CD14-positive monocyte (primary cell): ENCODE data around the gene BLOC1S3. TPM values are rescaled to one million over a fixed set of nuclear protein-coding genes. Genes with fewer than 3 reads are reported as not detected.

Experiments used
- DNase-seq, 3 donors: peaks; one replicate each; pipeline ENCODE4 v3.0.0-alpha.2; 2011 to 2022
- H2AFZ ChIP-seq: 2 replicates; pipeline ENCODE4 v1.6.0; 2012; ENCODE audit warnings: mild to moderate bottlenecking, low read depth, low read length, inconsistent platforms; ENCODE audit not compliant: insufficient read depth, poor library complexity, severe bottlenecking
- H3K27ac ChIP-seq, 2 donors: 1 replicate in 1 of 2; 2 replicates in 1 of 2; pipeline ENCODE4 v1.5.1; 2012 to 2013; ENCODE audit warnings: low read length in 2 of 2, control low read depth in 1 of 2, inconsistent platforms in 1 of 2, low read depth in 1 of 2, mild to moderate bottlenecking in 1 of 2
- H3K27me3 ChIP-seq, 2 donors: one replicate each; pipeline versions ENCODE4 v1.6.0 to v1.6.1; 2011 to 2013; ENCODE audit warnings: low read length in 2 of 2; ENCODE audit not compliant: control insufficient read depth in 2 of 2, insufficient read depth in 2 of 2
- H3K36me3 ChIP-seq, 2 donors: replicated peaks in 1 of 2; 1 replicate in 1 of 2; 2 replicates in 1 of 2; pipeline versions ENCODE4 v1.5.1 to v1.6.1; 2012 to 2013; ENCODE audit warnings: low read length in 2 of 2, control low read depth in 1 of 2, inconsistent platforms in 1 of 2, mild to moderate bottlenecking in 1 of 2; ENCODE audit not compliant: insufficient read depth in 2 of 2, control insufficient read depth in 1 of 2
- H3K4me1 ChIP-seq, 2 donors: 1 replicate in 1 of 2; 2 replicates in 1 of 2; pipeline versions ENCODE4 v1.5.1 to v1.6.1; 2012 to 2013; ENCODE audit warnings: low read length in 2 of 2, control low read depth in 1 of 2, inconsistent platforms in 1 of 2, mild to moderate bottlenecking in 1 of 2, moderate library complexity in 1 of 2; ENCODE audit not compliant: insufficient read depth in 2 of 2, control insufficient read depth in 1 of 2
- H3K4me2 ChIP-seq: replicated peaks from 2 replicates; pipeline ENCODE3; 2012; ENCODE audit warnings: low read length, moderate library complexity, mild to moderate bottlenecking; ENCODE audit not compliant: poor library complexity, severe bottlenecking; ENCODE audit errors: extremely low read depth
- H3K4me3 ChIP-seq, 3 experiments: fragments of 200-600 bp in 1 of 3; sonication (generic) in 1 of 3; replicated peaks in 1 of 3; 1 replicate in 2 of 3; 2 replicates in 1 of 3; pipeline ENCODE4 v1.5.1; 2011 to 2013; ENCODE audit warnings: low read length in 3 of 3, mild to moderate bottlenecking in 3 of 3, control low read depth in 2 of 3, low read depth in 2 of 3, inconsistent platforms in 1 of 3, moderate library complexity in 1 of 3
- H3K79me2 ChIP-seq: 2 replicates; pipeline ENCODE4 v1.6.0; 2012; ENCODE audit warnings: mild to moderate bottlenecking, control low read depth, inconsistent platforms, low read length, moderate library complexity; ENCODE audit not compliant: insufficient read depth
- H3K9ac ChIP-seq: 2 replicates; pipeline ENCODE4 v1.6.0; 2017; ENCODE audit warnings: low read length, mild to moderate bottlenecking; ENCODE audit not compliant: insufficient read depth, poor library complexity, severe bottlenecking
- H3K9me3 ChIP-seq, 2 donors: replicated peaks in 1 of 2; 1 replicate in 1 of 2; 2 replicates in 1 of 2; pipeline versions ENCODE4 v1.5.1 to v1.6.1; 2012 to 2013; ENCODE audit warnings: low read length in 2 of 2, control low read depth in 1 of 2; ENCODE audit not compliant: control insufficient read depth in 1 of 2, insufficient read depth in 1 of 2
- H4K20me1 ChIP-seq: 2 replicates; pipeline ENCODE4 v1.6.0; 2012; ENCODE audit warnings: mild to moderate bottlenecking, low read length, control low read depth, moderate library complexity; ENCODE audit not compliant: insufficient read depth
- H3K27ac Mint-ChIP-seq, 7 donors: one replicate each; pipeline ENCODE4 v1.8.0; 2020; ENCODE audit warnings: mild to moderate bottlenecking in 7 of 7, mixed read lengths in 7 of 7, moderate library complexity in 6 of 7, inconsistent platforms in 2 of 7
- H3K27me3 Mint-ChIP-seq, 3 donors: one replicate each; pipeline ENCODE4 v1.8.0; 2021 to 2022; ENCODE audit warnings: low read depth in 3 of 3, mild to moderate bottlenecking in 3 of 3, mixed read lengths in 3 of 3, moderate library complexity in 3 of 3, inconsistent platforms in 1 of 3
- H3K36me3 Mint-ChIP-seq, 2 donors: one replicate each; pipeline ENCODE4 v1.8.0; 2020; ENCODE audit warnings: mixed read lengths in 2 of 2, inconsistent platforms in 1 of 2, mild to moderate bottlenecking in 1 of 2
- H3K4me1 Mint-ChIP-seq: one replicate; pipeline ENCODE4 v1.8.0; 2020; ENCODE audit warnings: mild to moderate bottlenecking, mixed read lengths
- H3K4me3 Mint-ChIP-seq, 2 donors: one replicate each; pipeline ENCODE4 v1.8.0; 2020; ENCODE audit warnings: mild to moderate bottlenecking in 2 of 2, mixed read lengths in 2 of 2, moderate library complexity in 1 of 2
- H3K9me3 Mint-ChIP-seq, 7 donors: one replicate each; pipeline ENCODE4 v1.8.0; 2020 to 2022; ENCODE audit warnings: mixed read lengths in 7 of 7, mild to moderate bottlenecking in 6 of 7, moderate library complexity in 6 of 7, inconsistent platforms in 2 of 7
- WGBS: methylation state at CpG from one replicate; pipeline ENCODE4 v1.1.5; 2013; ENCODE audit warnings: missing lambda C conversion rate; ENCODE audit not compliant: insufficient coverage; 5-methylcytosine and 5-hydroxymethylcytosine counted together
- intact Hi-C, 2 donors: fragments of 100-400 bp; cut with micrococcal nuclease; formaldehyde crosslinking; loops; one replicate each; pipeline versions ENCODE4 v1.15.0 to v1.15.1; 2023
- polyA plus RNA-seq, 3 donors: library from polyadenylated mRNA; depleted of rRNA in 1 of 3; unstranded in 2 of 3; stranded (reverse) in 1 of 3; fragments of 300-500 nt in 2 of 3; fragments of >200 nt in 1 of 3; fragmentation: Illumina TruSeq in 2 of 3; gene quantifications; 1 replicate in 2 of 3; 2 replicates in 1 of 3; pipeline ENCODE4 v1.2.3, GENCODE V29; 2012 to 2021
- TF ChIP-seq, protein P1 (sequence below): fragments of 200-600 bp; IDR thresholded peaks from one replicate; pipeline ENCODE4 v1.8.0; 2022; ENCODE audit warnings: antibody characterized with exemption, mild to moderate bottlenecking

The BLOC1S3 gene
- polyA plus RNA-seq, 3 donors: 2.9 to 6.7 (median 4.7) TPM

DNA sequence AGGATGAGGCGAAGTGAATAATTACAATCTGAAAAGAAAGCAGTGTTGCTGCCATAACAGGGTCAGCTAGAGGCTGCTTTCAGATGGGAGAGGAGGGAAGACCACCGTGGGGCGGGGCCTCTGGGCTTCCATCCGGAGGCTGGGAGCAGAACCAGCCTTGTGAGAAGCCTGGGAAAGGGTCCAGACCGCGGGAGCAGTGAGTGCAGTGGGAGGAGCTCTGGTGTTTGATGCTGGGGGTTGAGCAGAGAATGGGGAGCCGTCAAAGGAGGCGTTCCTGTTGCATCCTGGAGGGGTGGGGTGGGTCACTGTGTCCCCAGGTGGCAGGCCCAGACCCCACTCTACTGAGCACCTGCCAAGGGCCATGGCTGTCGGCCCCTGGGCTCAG lies 35.9 kb upstream of the BLOC1S3 start:
- no peaks in the 10 kb centered on the region for H3K4me1 ChIP-seq
- no peak overlapping the region for H3K4me3 ChIP-seq
- no peaks in the 10 kb centered on the region for H3K9me3 Mint-ChIP-seq
- no peak overlapping the region for H3K4me2 ChIP-seq
- H3K27ac ChIP-seq: no peak overlapping the region
- no peak overlapping the region for H2AFZ ChIP-seq
- H3K4me3 Mint-ChIP-seq: no peak overlapping the region
- peaks cover 21 to 29% of the 10 kb centered on the region in 2 donors for H3K36me3 Mint-ChIP-seq
- peaks cover 40 to 45% of the 10 kb centered on the region in 2 donors for H3K36me3 ChIP-seq
- H3K4me1 Mint-ChIP-seq: no peaks in the 10 kb centered on the region
- TF ChIP-seq, protein P1, sequence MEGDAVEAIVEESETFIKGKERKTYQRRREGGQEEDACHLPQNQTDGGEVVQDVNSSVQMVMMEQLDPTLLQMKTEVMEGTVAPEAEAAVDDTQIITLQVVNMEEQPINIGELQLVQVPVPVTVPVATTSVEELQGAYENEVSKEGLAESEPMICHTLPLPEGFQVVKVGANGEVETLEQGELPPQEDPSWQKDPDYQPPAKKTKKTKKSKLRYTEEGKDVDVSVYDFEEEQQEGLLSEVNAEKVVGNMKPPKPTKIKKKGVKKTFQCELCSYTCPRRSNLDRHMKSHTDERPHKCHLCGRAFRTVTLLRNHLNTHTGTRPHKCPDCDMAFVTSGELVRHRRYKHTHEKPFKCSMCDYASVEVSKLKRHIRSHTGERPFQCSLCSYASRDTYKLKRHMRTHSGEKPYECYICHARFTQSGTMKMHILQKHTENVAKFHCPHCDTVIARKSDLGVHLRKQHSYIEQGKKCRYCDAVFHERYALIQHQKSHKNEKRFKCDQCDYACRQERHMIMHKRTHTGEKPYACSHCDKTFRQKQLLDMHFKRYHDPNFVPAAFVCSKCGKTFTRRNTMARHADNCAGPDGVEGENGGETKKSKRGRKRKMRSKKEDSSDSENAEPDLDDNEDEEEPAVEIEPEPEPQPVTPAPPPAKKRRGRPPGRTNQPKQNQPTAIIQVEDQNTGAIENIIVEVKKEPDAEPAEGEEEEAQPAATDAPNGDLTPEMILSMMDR: no peak
- no peaks in the 10 kb centered on the region for H3K27me3 Mint-ChIP-seq
- H3K9me3 ChIP-seq: no peaks in the 10 kb centered on the region
- peaks cover 9% of the 10 kb centered on the region for H4K20me1 ChIP-seq
- intact Hi-C loops: loop anchor here in 1 of 2 donors (10.0 kb wide), 1 partner anchor 202 kb away; the partner anchor contains the start of gene KLC3
- 97% methylated on average over 8 of the region's 9 CpGs for WGBS
- H3K9ac ChIP-seq: no peak overlapping the region
- no peaks in the 10 kb centered on the region for H3K79me2 ChIP-seq
- no peak for DNase-seq
- H3K27ac Mint-ChIP-seq: peak overlapping the region in 3 of 7 donors; percentile 5 to 86 (median 33)
- H3K27me3 ChIP-seq: no peaks in the 10 kb centered on the region

DNA sequence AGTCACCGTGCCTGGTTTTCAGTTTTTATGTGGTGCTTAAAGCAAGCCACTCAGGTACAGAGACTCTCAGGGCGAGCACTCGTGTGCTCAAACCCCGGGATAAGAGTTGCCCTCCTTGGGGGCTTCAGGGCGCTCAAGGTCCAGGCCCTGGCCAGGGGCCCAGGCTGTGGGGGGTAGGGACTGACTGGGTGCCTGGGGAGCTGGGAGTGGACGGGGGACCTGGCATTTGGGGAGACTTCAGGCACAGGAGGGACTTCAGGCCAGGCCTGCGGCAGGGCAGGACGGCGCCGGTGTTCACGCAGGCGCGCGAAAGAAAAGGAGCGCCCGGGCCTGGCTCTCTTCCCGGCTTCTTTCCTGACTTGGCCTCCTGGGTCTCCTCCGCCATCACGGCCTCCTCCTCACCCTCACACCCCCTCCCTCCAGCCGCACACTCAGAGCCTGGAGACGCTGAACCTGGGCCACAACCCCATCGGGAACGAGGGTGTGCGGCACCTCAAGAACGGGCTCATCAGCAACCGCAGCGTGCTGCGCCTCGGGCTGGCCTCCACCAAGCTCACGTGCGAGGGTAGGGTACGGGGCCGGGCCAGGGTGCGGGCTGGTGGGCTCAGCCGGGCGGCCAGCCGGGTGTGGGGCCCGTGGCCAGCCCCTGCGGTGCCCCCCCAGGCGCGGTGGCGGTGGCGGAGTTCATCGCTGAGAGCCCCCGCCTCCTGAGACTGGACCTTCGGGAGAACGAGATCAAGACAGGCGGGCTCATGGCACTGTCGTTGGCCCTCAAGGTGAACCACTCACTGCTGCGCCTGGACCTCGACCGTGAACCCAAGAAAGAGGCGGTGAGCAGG lies 33.9 kb upstream of the BLOC1S3 start:
- H2AFZ ChIP-seq: no peak overlapping the region
- WGBS: 98% methylated on average over 46 of the region's 53 CpGs
- no peaks in the 10 kb centered on the region for H3K79me2 ChIP-seq
- no peak overlapping the region for H3K27ac ChIP-seq
- no peaks in the 10 kb centered on the region for H3K9me3 ChIP-seq
- H3K4me2 ChIP-seq: no peak overlapping the region
- no peaks in the 10 kb centered on the region for H4K20me1 ChIP-seq
- intact Hi-C loops: loop anchor here in 1 of 2 donors (10.0 kb wide), 1 partner anchor 200 kb away; the partner anchor contains the start of gene KLC3
- H3K9ac ChIP-seq: no peak overlapping the region
- peaks cover 40 to 45% of the 10 kb centered on the region in 2 donors for H3K36me3 ChIP-seq
- H3K27ac Mint-ChIP-seq: no peak overlapping the region
- H3K4me1 Mint-ChIP-seq: no peaks in the 10 kb centered on the region
- no peak overlapping the region for H3K4me3 Mint-ChIP-seq
- H3K9me3 Mint-ChIP-seq: no peaks in the 10 kb centered on the region
- H3K4me1 ChIP-seq: no peaks in the 10 kb centered on the region
- no peaks in the 10 kb centered on the region for H3K27me3 ChIP-seq
- DNase-seq: no peak
- TF ChIP-seq, protein P1: no peak
- no peaks in the 10 kb centered on the region for H3K27me3 Mint-ChIP-seq
- no peak overlapping the region for H3K4me3 ChIP-seq
- peaks cover 21 to 29% of the 10 kb centered on the region in 2 donors for H3K36me3 Mint-ChIP-seq
